B cell (primary cell): ENCODE measurements around the gene SETDB1. TPM values are rescaled to one million over a fixed set of nuclear protein-coding genes. Genes with fewer than 3 reads are reported as not detected.
"Not testable (repeated sequence)": the region's sequence is repeated elsewhere in the genome, so short reads cannot be mapped to it uniquely, and the experiment has no call there.

Source experiments
- ATAC-seq: fragments of 200-7000 bp; cut with Tn5 transposase; one replicate; pipeline ENCODE4 v1.10.0; 2021; ENCODE audit warnings: low read depth, mild to moderate bottlenecking, moderate number of reproducible peaks, moderate library complexity
- CTCF ChIA-PET: fragments of 350-600 bp; sonication (Branson Sonifier 250); formaldehyde crosslinking; loops from one replicate; lab custom pipeline; 2021; ENCODE audit warnings: antibody characterized with exemption, inconsistent platforms; lab: Charles Lee
- POLR2A ChIA-PET: fragments of 350-600 bp; sonication (Branson Sonifier 250); formaldehyde crosslinking; loops from one replicate; lab custom pipeline; 2021; ENCODE audit warnings: antibody characterized with exemption; lab: Charles Lee
- DNase-seq: peaks from one replicate; pipeline ENCODE4 v3.0.0; 2013
- H2AFZ ChIP-seq: 2 replicates; pipeline ENCODE4 v1.6.1; 2012; ENCODE audit warnings: mild to moderate bottlenecking, low read depth, low read length; ENCODE audit not compliant: insufficient read depth, poor library complexity, severe bottlenecking
- H3K27ac ChIP-seq, 2 donors: 1 replicate in 1 of 2; 2 replicates in 1 of 2; pipeline ENCODE4 v1.5.1; 2012 to 2013; ENCODE audit warnings: low read length in 2 of 2, mild to moderate bottlenecking in 2 of 2, moderate library complexity in 1 of 2
- H3K27me3 ChIP-seq, 4 experiments: fragments of 200-600 bp in 1 of 4; sonication (generic) in 1 of 4; replicated peaks in 1 of 4; 1 replicate in 2 of 4; 2 replicates in 2 of 4; pipeline versions ENCODE4 v1.6.1 to v1.7.0; 2013 to 2016; ENCODE audit warnings: low read length in 3 of 4, mild to moderate bottlenecking in 2 of 4, mixed read lengths in 1 of 4, moderate library complexity in 1 of 4; ENCODE audit not compliant: insufficient read depth in 4 of 4, control insufficient read depth in 3 of 4; ENCODE audit errors: control extremely low read depth in 1 of 4
- H3K36me3 ChIP-seq, 2 experiments: replicated peaks in 1 of 2; 1 replicate in 1 of 2; 2 replicates in 1 of 2; pipeline versions ENCODE4 v1.6.1 to v1.7.1; 2013; ENCODE audit warnings: low read length in 1 of 2; ENCODE audit not compliant: insufficient read depth in 2 of 2, control insufficient read depth in 1 of 2; ENCODE audit errors: control extremely low read depth in 1 of 2, extremely low read depth in 1 of 2
- H3K4me1 ChIP-seq, 2 donors: fragments of 200-600 bp in 1 of 2; sonication (generic) in 1 of 2; 1 replicate in 1 of 2; 2 replicates in 1 of 2; pipeline versions ENCODE4 v1.5.1 to v1.6.1; 2013 to 2017; ENCODE audit warnings: low read length in 2 of 2; ENCODE audit not compliant: control insufficient read depth in 2 of 2, insufficient read depth in 2 of 2
- H3K4me2 ChIP-seq: replicated peaks from 2 replicates; pipeline ENCODE3; 2012; ENCODE audit warnings: mild to moderate bottlenecking, low read depth, low read length; ENCODE audit not compliant: poor library complexity, severe bottlenecking
- H3K4me3 ChIP-seq, 5 experiments: fragments of 200-600 bp in 1 of 5; sonication (generic) in 1 of 5; 1 replicate in 3 of 5; 2 replicates in 2 of 5; pipeline versions ENCODE4 v1.5.1 to v1.7.0; 2011 to 2016; ENCODE audit warnings: low read length in 4 of 5, mild to moderate bottlenecking in 4 of 5, low read depth in 2 of 5, control low read depth in 1 of 5, moderate library complexity in 1 of 5; ENCODE audit not compliant: insufficient read depth in 1 of 5; ENCODE audit errors: control extremely low read depth in 1 of 5, extremely low read depth in 1 of 5
- H3K79me2 ChIP-seq: fragments of 200-600 bp; sonication (generic); one replicate; pipeline ENCODE4 v1.6.0; 2016; ENCODE audit warnings: low read length; ENCODE audit not compliant: control insufficient read depth, insufficient read depth
- H3K9ac ChIP-seq: fragments of 200-600 bp; sonication (generic); 2 replicates; pipeline ENCODE4 v1.6.1; 2017; ENCODE audit warnings: mild to moderate bottlenecking, low read length, moderate library complexity
- H3K9me3 ChIP-seq, 3 donors: one replicate each; pipeline versions ENCODE4 v1.6.1 to v1.7.1; 2013; ENCODE audit warnings: low read length in 2 of 3; ENCODE audit not compliant: control insufficient read depth in 2 of 3, insufficient read depth in 1 of 3; ENCODE audit errors: control extremely low read depth in 1 of 3
- H4K20me1 ChIP-seq: 2 replicates; pipeline ENCODE4 v1.6.0; 2012; ENCODE audit warnings: mild to moderate bottlenecking, low read length; ENCODE audit not compliant: insufficient read depth, control insufficient read depth, poor library complexity, severe bottlenecking
- H3K27ac Mint-ChIP-seq: one replicate; pipeline ENCODE4 v1.8.0; 2021; ENCODE audit warnings: mixed read lengths
- H3K27me3 Mint-ChIP-seq: one replicate; pipeline ENCODE4 v1.8.0; 2021; ENCODE audit warnings: mixed read lengths
- H3K4me1 Mint-ChIP-seq: one replicate; pipeline ENCODE4 v1.8.0; 2021; ENCODE audit warnings: mixed read lengths
- H3K4me3 Mint-ChIP-seq: one replicate; pipeline ENCODE4 v1.8.0; 2021; ENCODE audit warnings: mixed read lengths
- H3K9me3 Mint-ChIP-seq: one replicate; pipeline ENCODE4 v1.8.0; 2022; ENCODE audit warnings: mixed read lengths; ENCODE audit not compliant: insufficient read depth
- CTCF ChIP-seq: fragments of 200-600 bp; IDR thresholded peaks from one replicate; pipeline ENCODE4 v1.8.0; 2022; ENCODE audit warnings: antibody characterized with exemption, mild to moderate bottlenecking
- EZH2 ChIP-seq: IDR thresholded peaks from 2 replicates; pipeline ENCODE4 v1.6.1; 2012; ENCODE audit warnings: borderline replicate concordance, low read depth, mild to moderate bottlenecking, moderate library complexity, low read length; ENCODE audit not compliant: insufficient read depth, poor library complexity, severe bottlenecking
- WGBS: methylation state at CpG from one replicate; pipeline ENCODE4 v1.1.5; 2013; ENCODE audit warnings: missing lambda C conversion rate; ENCODE audit not compliant: insufficient coverage; 5-methylcytosine and 5-hydroxymethylcytosine counted together
- intact Hi-C: fragments of 100-400 bp; cut with micrococcal nuclease; formaldehyde crosslinking; loops from one replicate; pipeline ENCODE4 v1.10.0; 2022
- polyA plus RNA-seq: library from polyadenylated mRNA; depleted of rRNA; stranded (reverse); fragments of >200 nt; gene quantifications from 2 replicates; pipeline ENCODE4 v1.2.3, GENCODE V29; 2012
- total RNA-seq, 2 donors: library from RNA; stranded (reverse); fragments of 120-200 nt in 1 of 2; gene quantifications; 1 replicate in 1 of 2; 2 replicates in 1 of 2; pipeline versions ENCODE4 v1.2.3 to v1.2.4, GENCODE V29; 2013 to 2022

Gene SETDB1
- total and polyA plus RNA-seq, 2 donors (not counting 1 experiment from before 2014, with no cell fraction given): 57.4 to 115 TPM

- POLR2A ChIA-PET: no interaction called here
- WGBS: 97% methylated on average over 4 of the region's 4 CpGs
These were observed 30.5 kb upstream of the SETDB1 start for GRCh38 chr1:150895618-150896017.

GRCh38 chr1:150899795-150900194, 26.4 kb upstream of the SETDB1 start:
- H3K27me3 ChIP-seq, H3K9ac ChIP-seq, H3K27ac ChIP-seq, ATAC-seq, H3K9me3 ChIP-seq, H3K27me3 Mint-ChIP-seq, H3K27ac Mint-ChIP-seq, H3K4me3 Mint-ChIP-seq, H3K4me1 Mint-ChIP-seq, H3K4me1 ChIP-seq, H3K4me2 ChIP-seq, H3K9me3 Mint-ChIP-seq, H3K4me3 ChIP-seq, H2AFZ ChIP-seq, POLR2A ChIA-PET, intact Hi-C loops, H3K79me2 ChIP-seq, H4K20me1 ChIP-seq, H3K36me3 ChIP-seq, DNase-seq: not testable (repeated sequence)
- 93% methylated on average over 8 of the region's 8 CpGs for WGBS
- CTCF ChIA-PET: interaction anchor here (1.1 kb wide), 1 partner anchor 9 kb away, joined by 3 read pairs; no protein-coding TSS in a partner anchor

More at GRCh38 chr1:150895618-150896017, 30.5 kb upstream of the SETDB1 start:
- TF ChIP-seq EZH2 (no peak), CTCF (no peak)
- Histone ChIP-seq H3K4me2 (no peak overlapping the region), H3K4me3 (no peak overlapping the region), H4K20me1 (no peaks in the 10 kb centered on the region), H3K4me1 (peaks cover 5 to 10% of the 10 kb centered on the region in 2 donors), H3K36me3 (no peaks in the 10 kb centered on the region), H3K9ac (no peak overlapping the region), H3K27me3 (no peaks in the 10 kb centered on the region), H3K79me2 (no peaks in the 10 kb centered on the region), H2AFZ (no peak overlapping the region), H3K27ac (no peak overlapping the region), H3K9me3 (no peaks in the 10 kb centered on the region)
- Mint-ChIP-seq H3K9me3 (no peaks in the 10 kb centered on the region), H3K4me1 (peaks cover 8% of the 10 kb centered on the region), H3K4me3 (no peak overlapping the region), H3K27me3 (no peaks in the 10 kb centered on the region), H3K27ac (no peak overlapping the region)
- no peak for ATAC-seq
- CTCF ChIA-PET: no interaction called here
- DNase-seq: no peak
- intact Hi-C loops: no loop called here
